ENCODE data around the gene CELA3A.
"Not testable (repeated sequence)": the region's sequence is repeated elsewhere in the genome, so short reads cannot be mapped to it uniquely, and the experiment has no call there.

The CELA3A gene

GRCh38 chr1:21970523-21970922, 30.9 kb upstream of the CELA3A start:
- H3K4me3 ChIP-seq (ENCODE audit: low read depth in 1 of 2, low read length in 2 of 2) = not testable (repeated sequence)

GRCh38 chr1:21972973-21973441, 28.4 kb upstream of the CELA3A start:
- not testable (repeated sequence) for H3K9ac ChIP-seq (ENCODE audit: low read depth, low read length); ATAC-seq (ENCODE audit: insufficient read depth, low read depth); H3K27me3 ChIP-seq (ENCODE audit: insufficient read depth, low read length, poor library complexity); H3K79me2 ChIP-seq (ENCODE audit: insufficient read depth, low read length); DNase-seq; H3K4me3 ChIP-seq (ENCODE audit: low read depth in 1 of 2, low read length in 2 of 2); H3K4me1 ChIP-seq (ENCODE audit: insufficient read depth, low read length); H3K4me2 ChIP-seq (ENCODE audit: insufficient read depth, low read length); H2AFZ ChIP-seq (ENCODE audit: low read depth, low read length); H3K36me3 ChIP-seq (ENCODE audit: insufficient read depth, low read length); H4K20me1 ChIP-seq (ENCODE audit: insufficient read depth, low read length); H3K9me3 ChIP-seq (ENCODE audit: insufficient read depth, low read length, severe bottlenecking); H3K27ac ChIP-seq (ENCODE audit: low read length)

More at GRCh38 chr1:21970523-21970922, 30.9 kb upstream of the CELA3A start:
- not testable (repeated sequence) for H3K4me1 ChIP-seq (ENCODE audit: insufficient read depth, low read length); H3K9ac ChIP-seq (ENCODE audit: low read depth, low read length); H3K27ac ChIP-seq (ENCODE audit: low read length); DNase-seq; H3K79me2 ChIP-seq (ENCODE audit: insufficient read depth, low read length); H3K9me3 ChIP-seq (ENCODE audit: insufficient read depth, low read length, severe bottlenecking); H2AFZ ChIP-seq (ENCODE audit: low read depth, low read length); ATAC-seq (ENCODE audit: insufficient read depth, low read depth); H3K27me3 ChIP-seq (ENCODE audit: insufficient read depth, low read length, poor library complexity); H3K36me3 ChIP-seq (ENCODE audit: insufficient read depth, low read length); H4K20me1 ChIP-seq (ENCODE audit: insufficient read depth, low read length); H3K4me2 ChIP-seq (ENCODE audit: insufficient read depth, low read length)

GRCh38 chr1:21973948-21974347, 27.5 kb upstream of the CELA3A start:
- H3K9ac ChIP-seq (ENCODE audit: low read depth, low read length); H3K4me2 ChIP-seq (ENCODE audit: insufficient read depth, low read length); ATAC-seq (ENCODE audit: insufficient read depth, low read depth); H3K79me2 ChIP-seq (ENCODE audit: insufficient read depth, low read length); DNase-seq; H3K9me3 ChIP-seq (ENCODE audit: insufficient read depth, low read length, severe bottlenecking); H3K4me1 ChIP-seq (ENCODE audit: insufficient read depth, low read length); H3K36me3 ChIP-seq (ENCODE audit: insufficient read depth, low read length); H4K20me1 ChIP-seq (ENCODE audit: insufficient read depth, low read length); H2AFZ ChIP-seq (ENCODE audit: low read depth, low read length); H3K4me3 ChIP-seq (ENCODE audit: low read depth in 1 of 2, low read length in 2 of 2); H3K27ac ChIP-seq (ENCODE audit: low read length); H3K27me3 ChIP-seq (ENCODE audit: insufficient read depth, low read length, poor library complexity): not testable (repeated sequence)

GRCh38 chr1:21974699-21975098, 26.8 kb upstream of the CELA3A start:
- H3K4me3 ChIP-seq (ENCODE audit: low read depth in 1 of 2, low read length in 2 of 2); H3K4me1 ChIP-seq (ENCODE audit: insufficient read depth, low read length); DNase-seq; H3K36me3 ChIP-seq (ENCODE audit: insufficient read depth, low read length); H4K20me1 ChIP-seq (ENCODE audit: insufficient read depth, low read length); H3K4me2 ChIP-seq (ENCODE audit: insufficient read depth, low read length); H3K9me3 ChIP-seq (ENCODE audit: insufficient read depth, low read length, severe bottlenecking); H3K27ac ChIP-seq (ENCODE audit: low read length); H3K79me2 ChIP-seq (ENCODE audit: insufficient read depth, low read length); H3K27me3 ChIP-seq (ENCODE audit: insufficient read depth, low read length, poor library complexity); H2AFZ ChIP-seq (ENCODE audit: low read depth, low read length); H3K9ac ChIP-seq (ENCODE audit: low read depth, low read length); ATAC-seq (ENCODE audit: insufficient read depth, low read depth): not testable (repeated sequence)

- ATAC-seq (ENCODE audit: insufficient read depth, low read depth); H3K27ac ChIP-seq (ENCODE audit: low read length): not testable (repeated sequence)
These were observed 26.2 kb upstream of the CELA3A start for GRCh38 chr1:21975296-21975695.

GRCh38 chr1:21976703-21977239, 24.7 kb upstream of the CELA3A start, which contains the start of gene CELA3B:
Gene CELA3B, plus strand, starts transcription at chr1:21977022. Its CDS starts 18 bp downstream, at chr1:21977040.
- not testable (repeated sequence) for H3K27ac ChIP-seq (ENCODE audit: low read length); ATAC-seq (ENCODE audit: insufficient read depth, low read depth); H3K9me3 ChIP-seq (ENCODE audit: insufficient read depth, low read length, severe bottlenecking); H3K4me1 ChIP-seq (ENCODE audit: insufficient read depth, low read length); H3K36me3 ChIP-seq (ENCODE audit: insufficient read depth, low read length); H3K4me3 ChIP-seq (ENCODE audit: low read depth in 1 of 2, low read length in 2 of 2); H4K20me1 ChIP-seq (ENCODE audit: insufficient read depth, low read length); H3K79me2 ChIP-seq (ENCODE audit: insufficient read depth, low read length); H2AFZ ChIP-seq (ENCODE audit: low read depth, low read length); H3K4me2 ChIP-seq (ENCODE audit: insufficient read depth, low read length); H3K27me3 ChIP-seq (ENCODE audit: insufficient read depth, low read length, poor library complexity); DNase-seq; H3K9ac ChIP-seq (ENCODE audit: low read depth, low read length)

More at GRCh38 chr1:21975296-21975695, 26.2 kb upstream of the CELA3A start:
- not testable (repeated sequence) for H3K4me2 ChIP-seq (ENCODE audit: insufficient read depth, low read length); H3K4me3 ChIP-seq (ENCODE audit: low read depth in 1 of 2, low read length in 2 of 2); H3K9ac ChIP-seq (ENCODE audit: low read depth, low read length); H2AFZ ChIP-seq (ENCODE audit: low read depth, low read length); H3K36me3 ChIP-seq (ENCODE audit: insufficient read depth, low read length); H3K79me2 ChIP-seq (ENCODE audit: insufficient read depth, low read length); H4K20me1 ChIP-seq (ENCODE audit: insufficient read depth, low read length); H3K27me3 ChIP-seq (ENCODE audit: insufficient read depth, low read length, poor library complexity); DNase-seq; H3K9me3 ChIP-seq (ENCODE audit: insufficient read depth, low read length, severe bottlenecking); H3K4me1 ChIP-seq (ENCODE audit: insufficient read depth, low read length)

GRCh38 chr1:21978209-21978608, 23.2 kb upstream of the CELA3A start:
- not testable (repeated sequence) for H4K20me1 ChIP-seq (ENCODE audit: insufficient read depth, low read length); ATAC-seq (ENCODE audit: insufficient read depth, low read depth); H3K9me3 ChIP-seq (ENCODE audit: insufficient read depth, low read length, severe bottlenecking); DNase-seq; H3K36me3 ChIP-seq (ENCODE audit: insufficient read depth, low read length); H3K4me1 ChIP-seq (ENCODE audit: insufficient read depth, low read length); H3K4me2 ChIP-seq (ENCODE audit: insufficient read depth, low read length); H3K79me2 ChIP-seq (ENCODE audit: insufficient read depth, low read length); H3K4me3 ChIP-seq (ENCODE audit: low read depth in 1 of 2, low read length in 2 of 2); H2AFZ ChIP-seq (ENCODE audit: low read depth, low read length); H3K27me3 ChIP-seq (ENCODE audit: insufficient read depth, low read length, poor library complexity); H3K9ac ChIP-seq (ENCODE audit: low read depth, low read length); H3K27ac ChIP-seq (ENCODE audit: low read length)
